GM23248 (cell line): ENCODE results near the gene TMEM132C. TPM values are rescaled to one million over a fixed set of nuclear protein-coding genes. Genes with fewer than 3 reads are reported as not detected.

ENCODE experiments used
- DNase-seq: peaks from one replicate; pipeline ENCODE4 v3.0.0-alpha.2; 2015
- H2AFZ ChIP-seq: fragments of 200-600 bp; sonication (generic); 2 replicates; pipeline ENCODE4 v1.6.1; 2016; ENCODE audit warnings: antibody characterized with exemption
- H3F3A ChIP-seq: fragments of 200-600 bp; sonication (generic); 2 replicates; pipeline ENCODE4 v1.6.1; 2016; ENCODE audit warnings: mild to moderate bottlenecking, antibody characterized with exemption, mixed run types; ENCODE audit not compliant: insufficient read depth
- H3K27ac ChIP-seq: fragments of 200-600 bp; sonication (generic); 2 replicates; pipeline ENCODE4 v1.5.1; 2016; ENCODE audit warnings: mild to moderate bottlenecking
- H3K27me3 ChIP-seq: fragments of 200-600 bp; sonication (generic); replicated peaks from 2 replicates; pipeline ENCODE4 v1.6.1; 2016; ENCODE audit warnings: mild to moderate bottlenecking; ENCODE audit not compliant: insufficient read depth
- H3K36me3 ChIP-seq: fragments of 200-600 bp; sonication (generic); 2 replicates; pipeline ENCODE4 v1.6.1; 2016; ENCODE audit warnings: low read depth, mild to moderate bottlenecking
- H3K4me1 ChIP-seq: fragments of 200-600 bp; sonication (generic); 2 replicates; pipeline ENCODE4 v1.6.1; 2016; ENCODE audit warnings: mild to moderate bottlenecking; ENCODE audit not compliant: insufficient read depth
- H3K4me2 ChIP-seq: fragments of 200-600 bp; sonication (generic); one replicate; pipeline ENCODE4 v1.6.1; 2016; ENCODE audit warnings: mild to moderate bottlenecking; ENCODE audit not compliant: unreplicated experiment
- H3K4me3 ChIP-seq: fragments of 200-600 bp; sonication (generic); 2 replicates; pipeline ENCODE4 v1.5.1; 2016; ENCODE audit warnings: mild to moderate bottlenecking
- H3K79me2 ChIP-seq: fragments of 200-600 bp; sonication (generic); 2 replicates; pipeline ENCODE4 v1.6.1; 2016; ENCODE audit warnings: mild to moderate bottlenecking; ENCODE audit not compliant: insufficient read depth
- H3K9ac ChIP-seq: fragments of 200-600 bp; sonication (generic); 2 replicates; pipeline ENCODE4 v1.6.1; 2016; ENCODE audit warnings: mild to moderate bottlenecking
- H3K9me2 ChIP-seq: fragments of 200-600 bp; sonication (generic); 2 replicates; pipeline ENCODE4 v1.6.1; 2016; ENCODE audit warnings: mixed run types, mild to moderate bottlenecking, moderate library complexity; ENCODE audit not compliant: insufficient read depth
- H3K9me3 ChIP-seq: fragments of 200-600 bp; sonication (generic); one replicate; pipeline ENCODE4 v1.6.1; 2017; ENCODE audit warnings: low read depth
- H4K20me1 ChIP-seq: fragments of 200-600 bp; sonication (generic); 2 replicates; pipeline ENCODE4 v1.6.0; 2016; ENCODE audit not compliant: insufficient read depth
- EZH2 ChIP-seq: fragments of 200-600 bp; sonication (generic); IDR thresholded peaks from 2 replicates; pipeline ENCODE4 v1.6.1; 2018; ENCODE audit warnings: antibody characterized with exemption, mild to moderate bottlenecking; ENCODE audit not compliant: insufficient read depth, poor library complexity, severe bottlenecking
- EZH2phosphoT487 ChIP-seq: fragments of 200-600 bp; sonication (generic); IDR thresholded peaks from 2 replicates; pipeline ENCODE4 v1.6.1; 2018; ENCODE audit warnings: antibody characterized with exemption, moderate library complexity, mild to moderate bottlenecking, low read depth; ENCODE audit not compliant: insufficient read depth
- WGBS, 2 experiments: methylation state at CpG; one replicate each; pipeline ENCODE4 v1.1.6; 2015 to 2017; ENCODE audit warnings: low lambda C conversion rate in 2 of 2, low coverage in 1 of 2; ENCODE audit errors: missing lambda C conversion rate in 2 of 2; 5-methylcytosine and 5-hydroxymethylcytosine counted together
- in situ Hi-C: fragments of 300-500 bp; cut with MboI; formaldehyde crosslinking; loops from 2 replicates; pipeline ENCODE4 v1.15.0; 2020
- polyA plus RNA-seq: library from polyadenylated mRNA; unstranded; fragments of >200 nt; fragmentation: Nextera tagmentation; extraction: Ambion mirVana; gene quantifications from 2 replicates; pipeline ENCODE4 v1.2.1, GENCODE V29; 2016
- total RNA-seq: library from RNA; depleted of rRNA; stranded (reverse); fragments of >200 nt; shearing (Covaris generic); gene quantifications from 2 replicates; pipeline ENCODE4 v1.2.3, GENCODE V29; 2014

Gene TMEM132C
- total and polyA plus RNA-seq, 2 experiments from 2014 or later = not detected

DNA sequence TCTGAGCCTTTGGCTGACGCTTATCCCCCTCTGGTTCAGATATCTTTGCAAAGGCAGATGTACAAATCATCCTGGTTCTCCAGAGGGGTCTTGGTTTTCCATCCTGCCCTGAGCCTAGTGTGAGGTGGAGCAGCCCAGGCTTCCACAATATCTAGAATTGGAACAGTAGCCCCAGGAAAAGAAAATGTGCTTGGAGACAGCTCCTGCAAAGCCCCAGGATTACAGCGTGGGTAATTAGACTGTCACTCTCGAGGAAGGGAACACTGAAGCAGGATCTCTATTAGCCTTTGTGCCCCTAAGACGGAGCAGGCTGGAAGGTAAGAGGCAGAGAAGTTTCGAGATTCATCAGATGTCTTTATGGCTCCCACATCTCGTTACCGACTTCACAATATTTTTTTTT, 59.4 kb downstream of the TMEM132C start:
- in situ Hi-C loops = no loop called here
- Histone ChIP-seq H3F3A (no peaks in the 10 kb centered on the region), H2AFZ (no peak overlapping the region), H3K4me3 (no peak overlapping the region), H3K79me2 (no peaks in the 10 kb centered on the region), H3K27me3 (no peaks in the 10 kb centered on the region), H3K9me2 (no peaks in the 10 kb centered on the region), H4K20me1 (no peaks in the 10 kb centered on the region), H3K4me1 (no peaks in the 10 kb centered on the region), H3K4me2 (no peak overlapping the region), H3K36me3 (no peaks in the 10 kb centered on the region), H3K9ac (no peak overlapping the region), H3K9me3 (no peaks in the 10 kb centered on the region), H3K27ac (no peak overlapping the region)
- WGBS, 2 experiments = 2 to 3% methylated on average over 7 of the region's 7 CpGs
- TF ChIP-seq EZH2phosphoT487 (no peak), EZH2 (no peak)
- DNase-seq = no peak

DNA sequence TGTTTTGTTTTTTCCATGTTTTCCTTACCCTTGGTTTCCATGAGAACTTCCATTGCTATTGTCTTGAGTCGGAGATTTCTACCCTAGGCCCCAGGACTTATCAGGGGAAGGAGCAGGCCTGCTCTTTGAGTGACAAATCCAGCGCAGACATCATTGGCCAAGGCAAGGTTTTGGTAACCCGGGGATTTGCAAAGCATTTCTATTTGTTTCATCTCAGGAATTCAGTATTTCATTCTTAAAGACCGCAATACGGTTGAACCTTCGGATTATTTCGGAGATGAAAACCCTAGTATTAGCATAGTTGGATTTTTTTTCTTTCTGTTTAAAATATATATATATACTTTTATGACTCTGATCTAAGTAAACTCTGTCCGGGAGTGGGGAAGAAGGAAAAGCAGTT, 62.0 kb downstream of the TMEM132C start:
- TF ChIP-seq EZH2phosphoT487 (no peak), EZH2 (no peak)
- no peaks in the 10 kb centered on the region for H3K4me1 ChIP-seq
- no peak for DNase-seq
- H3K27ac ChIP-seq = no peak overlapping the region
- H3K4me3 ChIP-seq = no peak overlapping the region
- no peak overlapping the region for H3K9ac ChIP-seq
- in situ Hi-C loops = no loop called here
- no peaks in the 10 kb centered on the region for H3F3A ChIP-seq
- no peaks in the 10 kb centered on the region for H4K20me1 ChIP-seq
- no peak overlapping the region for H2AFZ ChIP-seq
- H3K27me3 ChIP-seq = no peaks in the 10 kb centered on the region
- no peaks in the 10 kb centered on the region for H3K9me3 ChIP-seq
- H3K4me2 ChIP-seq = no peak overlapping the region
- H3K79me2 ChIP-seq = no peaks in the 10 kb centered on the region
- H3K9me2 ChIP-seq = no peaks in the 10 kb centered on the region
- 56 to 61% methylated on average over 8 of the region's 8 CpGs for WGBS, 2 experiments
- H3K36me3 ChIP-seq = no peaks in the 10 kb centered on the region

DNA sequence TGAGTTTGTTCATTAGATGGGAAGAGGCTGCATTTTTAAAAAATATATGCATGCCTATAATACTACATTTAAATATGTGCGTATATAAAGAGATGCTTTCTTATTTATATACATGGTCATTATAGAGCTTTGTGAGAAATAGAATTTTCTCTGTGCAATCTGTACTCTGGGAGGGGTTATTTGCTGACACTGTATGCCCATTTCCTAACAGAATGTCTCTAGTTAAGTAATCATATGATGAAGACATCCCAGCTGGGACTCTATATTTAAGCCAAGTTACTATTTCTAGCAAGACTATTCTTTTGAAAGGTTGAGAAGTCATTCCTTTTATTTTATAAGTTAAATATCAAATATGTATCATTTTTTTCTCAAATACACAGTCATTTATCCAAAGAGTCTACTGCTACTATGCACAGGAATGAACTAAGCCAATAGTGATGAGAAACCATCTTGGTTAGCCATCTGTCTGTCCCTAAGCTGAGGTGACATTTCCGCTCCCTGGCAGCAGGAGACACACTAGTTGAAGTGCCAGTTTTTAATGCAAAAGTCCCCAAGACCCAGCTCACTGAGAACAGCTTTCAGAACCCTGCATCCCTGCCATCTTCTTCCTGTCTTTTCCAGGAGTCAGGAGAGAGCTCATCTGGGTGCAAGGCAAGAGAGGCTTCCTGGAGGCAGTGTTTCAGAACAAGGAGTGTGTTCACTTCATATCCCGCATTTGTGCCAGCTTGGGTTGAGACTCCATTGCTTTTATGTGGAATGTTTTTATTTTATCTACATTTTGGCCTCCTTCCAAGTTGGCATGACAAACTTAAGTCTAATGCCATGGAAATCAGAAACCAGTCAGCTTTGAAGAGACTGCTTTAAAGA, 69.5 kb downstream of the TMEM132C start:
- Histone ChIP-seq H3K4me3 (no peak overlapping the region), H2AFZ (no peak overlapping the region), H3K9me3 (no peaks in the 10 kb centered on the region), H4K20me1 (no peaks in the 10 kb centered on the region), H3K4me1 (no peaks in the 10 kb centered on the region), H3K9ac (no peak overlapping the region), H3K27ac (no peak overlapping the region), H3K27me3 (no peaks in the 10 kb centered on the region), H3K36me3 (no peaks in the 10 kb centered on the region), H3K4me2 (no peak overlapping the region), H3K9me2 (no peaks in the 10 kb centered on the region), H3K79me2 (no peaks in the 10 kb centered on the region), H3F3A (no peaks in the 10 kb centered on the region)
- TF ChIP-seq EZH2phosphoT487 (no peak), EZH2 (no peak)
- WGBS, 2 experiments = 30 to 39% methylated on average over 3 of the region's 3 CpGs
- in situ Hi-C loops = no loop called here
- no peak for DNase-seq

DNA sequence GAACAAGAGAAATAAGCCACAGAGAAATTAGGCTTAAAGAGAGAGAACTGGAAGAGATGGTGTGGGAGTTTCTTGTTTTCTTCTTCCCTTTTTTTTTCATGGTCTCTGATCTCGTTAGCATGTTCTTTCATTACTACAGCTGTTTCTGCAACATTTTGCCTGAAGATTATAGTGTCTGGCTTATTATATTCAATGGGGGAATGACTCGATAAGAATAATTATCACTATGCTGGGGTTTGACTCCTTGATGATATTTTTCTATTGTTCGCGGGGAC, 70.0 kb downstream of the TMEM132C start:
- Histone ChIP-seq H3K4me2 (no peak overlapping the region), H4K20me1 (no peaks in the 10 kb centered on the region), H2AFZ (no peak overlapping the region), H3K9me3 (no peaks in the 10 kb centered on the region), H3K4me3 (no peak overlapping the region), H3K79me2 (no peaks in the 10 kb centered on the region), H3K27me3 (no peaks in the 10 kb centered on the region), H3K36me3 (no peaks in the 10 kb centered on the region), H3K9ac (no peak overlapping the region), H3K4me1 (no peaks in the 10 kb centered on the region), H3K27ac (no peak overlapping the region), H3K9me2 (no peaks in the 10 kb centered on the region), H3F3A (no peaks in the 10 kb centered on the region)
- in situ Hi-C loops = no loop called here
- no peak for DNase-seq
- 2 to 6% methylated on average over 4 of the region's 4 CpGs for WGBS, 2 experiments
- TF ChIP-seq EZH2phosphoT487 (no peak), EZH2 (no peak)
